ENCODE data around the gene HPCAL1.

HPCAL1 gene

GRCh38 chr2:10337449-10338269 lies 35.0 kb downstream of the HPCAL1 start:
- no peak for DNase-seq (ENCODE audit: low spot score)

GRCh38 chr2:10338270-10339188 lies 35.8 kb downstream of the HPCAL1 start:
- no peak for DNase-seq (ENCODE audit: low spot score)

DNA sequence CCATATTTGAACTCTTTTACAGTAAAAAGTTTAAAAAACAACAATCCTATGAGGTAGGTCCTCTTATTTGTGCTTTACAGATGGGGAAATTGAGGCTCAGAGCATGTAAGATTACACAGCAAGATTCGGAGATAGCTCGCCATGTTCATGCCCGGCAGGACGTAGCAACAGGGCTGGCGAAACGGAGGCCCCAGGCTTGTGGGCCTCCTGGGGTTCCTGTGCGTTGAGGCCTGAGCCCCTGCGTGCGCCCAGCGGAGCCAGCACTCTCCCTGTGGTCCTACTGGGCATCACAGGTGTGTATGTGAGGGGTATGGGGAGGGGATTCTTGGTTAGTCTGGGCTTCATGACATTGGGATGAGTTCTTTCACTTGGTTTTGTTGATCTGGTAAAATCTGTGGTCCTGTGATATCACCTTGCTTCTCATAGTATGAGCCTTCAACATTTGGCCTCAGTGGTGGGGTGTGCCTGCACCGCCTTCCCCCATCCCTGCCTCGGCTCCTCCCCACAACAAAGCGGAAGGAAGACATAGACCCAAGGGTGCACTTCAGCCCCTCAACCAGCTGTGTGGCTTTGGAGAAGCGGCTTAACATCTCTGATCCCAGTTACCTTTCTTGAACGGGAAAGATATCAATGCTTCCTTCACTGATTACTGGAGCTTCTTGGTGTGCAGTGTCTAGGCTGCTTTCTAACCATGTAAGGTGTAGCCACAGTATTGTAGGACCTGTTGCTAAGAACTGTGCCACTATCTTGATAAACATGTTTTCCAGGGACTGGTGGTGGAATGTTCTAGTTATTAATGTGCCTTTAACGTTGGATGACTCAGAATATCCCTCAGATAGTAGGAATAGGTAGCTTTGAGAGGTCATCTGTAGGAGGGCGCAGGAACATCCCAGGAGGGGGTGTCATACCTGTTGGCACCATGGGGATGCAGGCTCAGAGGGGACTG lies 37.2 kb downstream of the HPCAL1 start:
- no peak for DNase-seq (ENCODE audit: low spot score)

GRCh38 chr2:10340593-10340975 lies 37.9 kb downstream of the HPCAL1 start:
- DNase-seq (ENCODE audit: low spot score): no peak

- no peak for DNase-seq (ENCODE audit: low spot score)
These were observed 38.5 kb downstream of the HPCAL1 start for GRCh38 chr2:10341193-10341592.

GRCh38 chr2:10342245-10342951 lies 39.7 kb downstream of the HPCAL1 start:
- no peak for DNase-seq (ENCODE audit: low spot score)

DNA sequence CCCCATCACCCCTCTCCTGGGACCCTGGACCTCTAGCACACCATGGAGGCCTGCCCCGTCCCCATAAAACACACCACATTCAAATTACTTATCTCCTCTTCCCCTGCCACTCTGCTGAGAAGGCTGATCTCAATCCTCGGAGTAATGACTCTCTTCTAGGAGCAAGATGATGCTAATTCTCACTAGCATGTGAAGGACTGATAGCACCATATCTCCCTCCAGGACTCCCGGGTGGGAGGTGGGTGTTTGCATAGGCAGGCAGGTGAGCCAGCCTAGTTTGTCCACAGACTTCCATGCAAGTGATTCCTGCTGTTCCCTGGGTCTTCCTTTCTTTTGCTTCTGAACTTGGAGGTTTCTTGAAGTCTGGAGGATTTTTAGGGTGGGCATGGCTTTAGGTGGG lies 40.5 kb downstream of the HPCAL1 start:
- DNase-seq (ENCODE audit: low spot score): no peak

- no peak for DNase-seq (ENCODE audit: low spot score)
These were observed 41.0 kb downstream of the HPCAL1 start for GRCh38 chr2:10343658-10344057.

DNA sequence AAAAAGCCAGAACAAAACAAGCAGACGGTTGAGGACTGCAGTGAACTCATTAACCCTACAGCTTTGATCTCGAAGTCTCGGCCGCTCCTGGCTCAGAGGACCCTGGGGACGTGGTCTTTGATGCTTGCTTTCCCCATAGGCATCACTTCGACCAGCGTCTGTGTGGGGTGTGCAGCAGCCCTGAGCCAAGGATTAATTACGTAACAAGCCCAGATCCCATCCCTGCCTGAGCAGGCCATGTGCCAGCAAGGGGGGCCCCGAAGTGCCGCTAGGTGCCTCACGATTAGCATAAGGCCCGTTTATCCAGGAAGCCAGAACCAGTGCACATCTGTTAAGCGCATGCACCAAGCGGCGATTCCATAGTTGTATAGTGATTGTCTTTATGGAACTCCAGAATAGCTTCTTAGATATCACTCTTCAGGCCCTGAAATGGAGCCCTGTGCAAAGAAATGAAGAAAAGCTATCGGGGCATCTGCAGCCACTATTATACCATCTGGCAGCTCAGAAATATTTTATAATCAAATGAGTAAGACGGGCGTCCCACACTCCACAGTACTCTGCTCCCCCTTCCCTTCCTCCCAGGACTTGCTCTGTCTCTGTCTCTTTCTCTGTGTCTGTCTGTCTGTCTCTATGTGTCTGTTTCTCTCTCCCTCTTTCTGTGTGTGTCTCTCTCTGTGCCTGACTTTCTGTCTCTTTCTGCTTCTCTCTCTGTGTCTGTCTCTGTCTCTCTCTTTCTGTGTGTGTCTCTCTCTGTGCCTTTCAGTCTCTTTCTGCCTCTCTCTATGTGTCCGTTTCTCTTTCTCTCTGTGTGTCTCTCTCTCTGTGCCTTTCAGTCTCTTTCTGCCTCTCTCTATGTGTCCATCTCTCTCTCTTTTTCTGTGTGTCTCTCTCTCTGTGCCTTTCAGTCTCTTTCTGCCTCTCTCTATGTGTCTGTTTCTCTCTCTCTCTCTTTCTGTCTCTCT lies 41.7 kb downstream of the HPCAL1 start:
- no peak for DNase-seq (ENCODE audit: low spot score)

DNA sequence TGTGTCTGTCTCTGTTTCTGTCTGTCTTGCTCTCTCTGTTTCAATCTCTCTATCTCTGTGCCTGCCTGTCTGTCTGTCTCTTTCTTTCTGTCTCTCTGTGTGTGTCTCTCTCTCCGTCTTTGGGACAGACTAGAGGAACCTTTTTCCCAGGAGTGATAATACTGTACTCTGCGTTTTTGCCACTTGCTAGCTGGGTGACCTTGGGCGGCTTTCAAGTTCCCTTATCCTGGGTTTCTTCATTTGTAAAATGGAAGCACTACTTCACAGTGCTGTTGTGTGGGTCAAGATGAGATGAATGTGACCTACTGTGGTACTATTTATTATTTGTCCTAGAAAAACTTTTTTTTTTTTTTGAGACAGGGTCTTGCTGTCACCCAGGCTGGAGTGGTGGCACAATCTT lies 42.4 kb downstream of the HPCAL1 start:
- DNase-seq (ENCODE audit: low spot score): no peak

DNA sequence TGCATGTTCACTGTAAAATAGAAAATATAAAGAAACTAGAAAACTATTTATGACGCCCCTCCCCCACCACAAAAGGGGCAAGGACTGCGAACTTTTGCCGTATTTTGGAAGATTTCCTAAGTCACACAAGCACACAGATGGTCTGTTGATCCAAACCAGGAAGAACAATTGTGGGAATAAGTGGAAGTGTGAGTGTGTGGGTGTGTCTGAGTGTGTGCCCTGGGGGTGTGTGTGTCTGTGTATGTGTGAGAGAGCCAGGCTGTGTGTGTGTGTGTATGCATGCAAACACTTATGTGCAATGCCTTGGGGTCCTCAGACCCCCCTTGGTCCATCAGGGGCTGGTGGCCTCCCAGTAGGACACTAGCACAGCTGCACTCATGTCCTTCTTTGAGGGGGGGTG lies 43.1 kb downstream of the HPCAL1 start:
- no peak for DNase-seq (ENCODE audit: low spot score)

- DNase-seq (ENCODE audit: low spot score): no peak
These were observed 44.3 kb downstream of the HPCAL1 start for GRCh38 chr2:10346929-10347561.

- no peak for DNase-seq (ENCODE audit: low spot score)
These were observed 44.9 kb downstream of the HPCAL1 start for GRCh38 chr2:10347562-10347948.

DNA sequence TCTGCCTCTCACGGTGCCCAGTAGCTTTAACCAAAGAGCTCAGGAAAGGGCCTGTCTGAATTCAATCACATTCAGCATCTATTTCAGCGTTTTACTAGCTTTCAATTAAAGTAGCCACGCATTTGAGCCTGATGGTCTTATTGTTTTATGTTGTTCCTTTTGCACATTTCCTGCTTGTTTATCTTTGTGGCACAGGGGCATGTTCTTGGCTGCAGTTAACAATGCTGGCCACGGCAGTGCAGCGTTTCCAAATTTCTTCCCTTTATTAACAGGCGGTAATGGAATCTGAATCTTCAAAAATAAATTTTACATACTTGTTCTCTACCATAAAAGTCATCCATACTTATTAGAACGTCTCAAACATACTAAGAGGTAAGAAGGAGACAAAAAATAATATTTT lies 46.2 kb downstream of the HPCAL1 start:
- no peak for DNase-seq (ENCODE audit: low spot score)

GRCh38 chr2:10350761-10351160 lies 48.1 kb downstream of the HPCAL1 start:
- no peak for DNase-seq (ENCODE audit: low spot score)

DNA sequence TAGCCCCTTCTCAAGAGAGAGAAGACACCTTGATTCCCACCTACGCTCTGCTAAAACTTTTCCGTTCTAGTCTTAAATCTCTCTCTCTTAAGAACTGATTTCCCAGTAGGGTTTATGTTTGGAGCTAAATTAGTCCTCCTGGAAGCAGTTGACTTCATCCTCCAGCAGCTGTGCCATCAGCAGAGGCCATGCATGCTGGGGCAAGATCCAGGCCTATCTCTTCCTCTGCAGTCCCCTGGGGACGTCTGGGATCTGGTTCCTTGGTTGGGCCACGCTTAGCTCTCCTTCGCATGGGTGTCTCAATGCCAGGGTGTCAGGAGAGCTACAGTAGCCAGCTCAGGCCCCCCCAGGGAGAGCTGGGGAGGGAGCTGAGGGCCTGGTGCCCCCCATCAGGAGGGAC lies 49.7 kb downstream of the HPCAL1 start:
- DNase-seq (ENCODE audit: low spot score): no peak

GRCh38 chr2:10352972-10353371 lies 50.3 kb downstream of the HPCAL1 start:
- no peak for DNase-seq (ENCODE audit: low spot score)

DNA sequence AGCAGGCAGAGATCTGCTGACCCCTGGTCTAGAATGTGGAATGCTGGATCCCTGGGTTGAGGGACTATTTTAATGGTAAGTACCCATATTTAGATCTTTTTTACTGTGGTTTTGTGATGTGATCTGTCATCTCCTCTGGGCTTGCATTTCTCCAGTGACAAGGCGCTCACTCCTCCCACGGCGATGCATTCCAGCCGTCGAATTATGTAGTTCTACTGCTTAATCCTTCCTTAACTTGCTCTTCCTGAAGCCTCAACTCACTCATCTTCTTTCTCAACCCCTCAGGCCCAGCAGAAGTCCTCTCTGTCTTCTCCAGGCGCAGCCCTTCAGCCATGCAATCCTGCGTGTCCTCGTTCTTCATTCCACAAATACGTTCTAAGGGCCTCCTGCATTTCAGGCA lies 51.2 kb downstream of the HPCAL1 start:
- no peak for DNase-seq (ENCODE audit: low spot score)

DNA sequence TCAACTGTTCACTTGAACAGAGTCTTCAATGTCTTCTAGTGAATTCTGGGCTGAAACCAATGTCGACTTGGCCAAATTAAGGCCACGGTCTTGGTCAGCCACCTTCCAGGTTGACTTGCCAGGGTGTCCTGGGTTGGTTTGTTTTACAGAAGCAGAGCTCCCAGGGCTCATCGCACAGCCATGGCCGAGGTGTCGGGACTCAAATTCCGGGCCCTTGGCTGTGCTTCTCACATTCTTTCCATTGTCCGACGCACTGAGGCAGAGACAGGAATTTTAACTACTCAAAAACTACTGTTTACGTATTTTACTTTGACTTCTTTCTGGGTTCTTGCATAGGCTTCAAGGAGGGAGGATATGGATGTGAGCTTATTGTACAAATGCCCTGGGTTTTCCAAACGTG lies 51.7 kb downstream of the HPCAL1 start:
- DNase-seq (ENCODE audit: low spot score): no peak
